Body of pancreas (tissue), 4 donors: ENCODE measurements around the gene ASIC5.

Experiments
- POLR2A ChIP-seq, 3 donors: fragments of 450-650 bp; IDR thresholded peaks; one replicate each; pipeline ENCODE4 v1.6.1; 2016; ENCODE audit warnings: antibody characterized with exemption in 3 of 3, mild to moderate bottlenecking in 2 of 3
- TF ChIP-seq, protein P1 (sequence below), 7 experiments: fragments of 450-650 bp in 4 of 7; fragments of 200-600 bp in 3 of 7; sonication (generic) in 3 of 7; IDR thresholded peaks; one replicate each; pipeline ENCODE4 v1.5.1; 2016 to 2019; ENCODE audit warnings: antibody characterized with exemption in 7 of 7

DNA sequence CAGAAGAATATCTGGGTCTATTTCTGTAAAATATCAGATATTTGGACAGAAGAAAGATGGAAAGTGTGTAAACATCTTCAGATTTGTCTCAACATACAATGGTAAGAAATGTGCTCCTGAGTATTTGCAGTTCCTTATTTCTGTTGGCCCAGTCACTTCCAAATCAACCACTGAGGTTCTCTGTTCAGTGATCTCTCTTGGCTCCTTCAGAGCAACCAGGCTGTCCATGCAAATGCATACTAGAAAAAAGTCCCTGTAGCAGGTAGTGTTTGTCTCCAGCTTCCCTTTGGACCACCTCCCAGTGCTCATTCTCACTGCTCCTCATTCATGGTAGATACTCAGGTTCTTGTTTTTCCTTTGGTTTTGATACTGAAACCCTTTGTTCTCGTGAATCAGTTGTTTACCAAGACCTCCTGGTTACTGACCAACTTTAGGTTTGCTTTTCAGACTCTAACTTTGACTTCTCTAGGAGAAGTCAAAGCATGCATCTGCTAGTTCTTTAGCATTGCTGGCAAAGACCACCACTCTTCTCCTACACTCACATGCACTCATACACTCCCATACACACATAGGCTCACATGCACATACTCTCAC is 28.8 kb downstream of the ASIC5 start:
- TF ChIP-seq POLR2A (IDR thresholded peaks at IDR 0.05), result no peak
- TF ChIP-seq, protein P1, sequence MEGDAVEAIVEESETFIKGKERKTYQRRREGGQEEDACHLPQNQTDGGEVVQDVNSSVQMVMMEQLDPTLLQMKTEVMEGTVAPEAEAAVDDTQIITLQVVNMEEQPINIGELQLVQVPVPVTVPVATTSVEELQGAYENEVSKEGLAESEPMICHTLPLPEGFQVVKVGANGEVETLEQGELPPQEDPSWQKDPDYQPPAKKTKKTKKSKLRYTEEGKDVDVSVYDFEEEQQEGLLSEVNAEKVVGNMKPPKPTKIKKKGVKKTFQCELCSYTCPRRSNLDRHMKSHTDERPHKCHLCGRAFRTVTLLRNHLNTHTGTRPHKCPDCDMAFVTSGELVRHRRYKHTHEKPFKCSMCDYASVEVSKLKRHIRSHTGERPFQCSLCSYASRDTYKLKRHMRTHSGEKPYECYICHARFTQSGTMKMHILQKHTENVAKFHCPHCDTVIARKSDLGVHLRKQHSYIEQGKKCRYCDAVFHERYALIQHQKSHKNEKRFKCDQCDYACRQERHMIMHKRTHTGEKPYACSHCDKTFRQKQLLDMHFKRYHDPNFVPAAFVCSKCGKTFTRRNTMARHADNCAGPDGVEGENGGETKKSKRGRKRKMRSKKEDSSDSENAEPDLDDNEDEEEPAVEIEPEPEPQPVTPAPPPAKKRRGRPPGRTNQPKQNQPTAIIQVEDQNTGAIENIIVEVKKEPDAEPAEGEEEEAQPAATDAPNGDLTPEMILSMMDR (IDR thresholded peaks at IDR 0.05), result no peak
